Stomach (tissue), 4 donors: ENCODE results near the gene BOK.

Experiments used
- CTCF ChIP-seq, 7 experiments: fragments of 450-650 bp in 4 of 7; fragments of 200-600 bp in 3 of 7; sonication (generic) in 3 of 7; IDR thresholded peaks; one replicate each; pipeline ENCODE4 v1.5.1; 2016 to 2019; ENCODE audit warnings: antibody characterized with exemption in 7 of 7, control low read depth in 2 of 7, mild to moderate bottlenecking in 1 of 7
- EP300 ChIP-seq: sonication (generic); formaldehyde crosslinking; IDR thresholded peaks from one replicate; pipeline ENCODE4 v1.6.1; 2017; ENCODE audit warnings: antibody characterized with exemption
- POLR2A ChIP-seq, 4 donors: fragments of 450-650 bp; IDR thresholded peaks; one replicate each; pipeline ENCODE4 v1.6.1; 2016; ENCODE audit warnings: antibody characterized with exemption in 4 of 4, control low read depth in 2 of 4, mild to moderate bottlenecking in 1 of 4, moderate library complexity in 1 of 4
- POLR2AphosphoS5 ChIP-seq, 3 donors: sonication (generic); formaldehyde crosslinking; IDR thresholded peaks; one replicate each; pipeline ENCODE4 v1.6.1; 2016; ENCODE audit warnings: antibody characterized with exemption in 3 of 3

GRCh38 chr2:241592126-241592845 lies 33.7 kb downstream of the BOK start:
- no peak for TF ChIP-seq CTCF (IDR thresholded peaks at IDR 0.05)
- TF ChIP-seq POLR2A (IDR thresholded peaks at IDR 0.05) = no peak
- no peak for TF ChIP-seq POLR2AphosphoS5 (IDR thresholded peaks at IDR 0.05)
- TF ChIP-seq EP300 = no peak
